Fibroblast of the aortic adventitia (primary cell): ENCODE data around the gene CHMP1A. TPM values are rescaled to one million over a fixed set of nuclear protein-coding genes. Genes with fewer than 3 reads are reported as not detected.
"Not testable (repeated sequence)": the region's sequence is repeated elsewhere in the genome, so short reads cannot be mapped to it uniquely, and the experiment has no call there.

Experiments
- DNase-seq: peaks from one replicate; pipeline ENCODE4 v3.0.0-alpha.2; 2010; ENCODE audit warnings: low read depth
- H3K4me3 ChIP-seq: 2 replicates; pipeline ENCODE4 v1.5.1; 2011; ENCODE audit warnings: low read depth, mild to moderate bottlenecking, control low read depth, low read length, moderate library complexity
- CTCF ChIP-seq: IDR thresholded peaks from 2 replicates; pipeline ENCODE4 v1.5.1; 2011; ENCODE audit warnings: mild to moderate bottlenecking, low read length, control low read depth, inconsistent platforms; ENCODE audit not compliant: insufficient read depth
- total RNA-seq: library from RNA; depleted of rRNA; stranded (reverse); fragments of >200 nt; gene quantifications from 2 replicates; pipeline ENCODE4 v1.2.3, GENCODE V29; 2012; ENCODE audit warnings: low replicate concordance

CHMP1A gene
- total RNA-seq, 1 donor, result 80.0 TPM

GRCh38 chr16:89685916-89686315, 28.4 kb upstream of the CHMP1A start:
- no peak overlapping the region for H3K4me3 ChIP-seq
- DNase-seq, result no peak

GRCh38 chr16:89678258-89678657, 20.8 kb upstream of the CHMP1A start:
- no peak for DNase-seq
- H3K4me3 ChIP-seq, result no peak overlapping the region
- no peak for TF ChIP-seq CTCF

More at GRCh38 chr16:89685916-89686315, 28.4 kb upstream of the CHMP1A start:
- TF ChIP-seq CTCF, result no peak

- no peak overlapping the region for H3K4me3 ChIP-seq
- no peak for DNase-seq
- TF ChIP-seq CTCF, result no peak
These were observed 14.9 kb upstream of the CHMP1A start for GRCh38 chr16:89672177-89672941.

GRCh38 chr16:89671565-89671964, 14.1 kb upstream of the CHMP1A start:
- not testable (repeated sequence) for H3K4me3 ChIP-seq, DNase-seq

- no peak for TF ChIP-seq CTCF
- no peak overlapping the region for H3K4me3 ChIP-seq
- DNase-seq, result peak; percentile 34
These were observed 13.3 kb upstream of the CHMP1A start for GRCh38 chr16:89670496-89671431.

GRCh38 chr16:89669755-89670154, 12.2 kb upstream of the CHMP1A start:
- DNase-seq, result no peak
- no peak overlapping the region for H3K4me3 ChIP-seq
- TF ChIP-seq CTCF, result no peak

GRCh38 chr16:89668790-89669158, 11.3 kb upstream of the CHMP1A start:
- no peak for DNase-seq
- no peak overlapping the region for H3K4me3 ChIP-seq
- no peak for TF ChIP-seq CTCF
